CD4-positive, alpha-beta T cell treated with Interleukin-15 for 1 hour (primary cell): ENCODE results near the gene TEDC2.
"Not testable (repeated sequence)": the region's sequence is repeated elsewhere in the genome, so short reads cannot be mapped to it uniquely, and the experiment has no call there.

Experiments
- DNase-seq: peaks from one replicate; pipeline ENCODE4 v3.0.0-alpha.2; 2020

Gene TEDC2

GRCh38 chr16:2438121-2438520 lies 21.8 kb upstream of the TEDC2 start:
- peak; percentile 10 for DNase-seq

GRCh38 chr16:2439598-2439997 lies 20.3 kb upstream of the TEDC2 start:
- peak; percentile 10 for DNase-seq

- not testable (repeated sequence) for DNase-seq
Observed at GRCh38 chr16:2441143-2441804, 18.6 kb upstream of the TEDC2 start.

- no peak for DNase-seq
Observed at GRCh38 chr16:2443555-2443954, 16.4 kb upstream of the TEDC2 start.

GRCh38 chr16:2447920-2448583 lies 11.9 kb upstream of the TEDC2 start:
- DNase-seq, result no peak

- DNase-seq, result no peak
Observed at GRCh38 chr16:2449118-2449517, 10.8 kb upstream of the TEDC2 start.

GRCh38 chr16:2450535-2450934 lies 9.4 kb upstream of the TEDC2 start:
- DNase-seq, result no peak

- DNase-seq, result no peak
Observed at GRCh38 chr16:2450975-2451381, 8.9 kb upstream of the TEDC2 start.

GRCh38 chr16:2451851-2452320 lies 8.0 kb upstream of the TEDC2 start:
- DNase-seq, result no peak

- no peak for DNase-seq
Observed at GRCh38 chr16:2452650-2453049, 7.3 kb upstream of the TEDC2 start.

- DNase-seq, result no peak
Observed at GRCh38 chr16:2455081-2455845, 4.6 kb upstream of the TEDC2 start.

- DNase-seq, result no peak
Observed at GRCh38 chr16:2456551-2457153, 3.3 kb upstream of the TEDC2 start.

- no peak for DNase-seq
Observed at GRCh38 chr16:2457267-2457666, 2.6 kb upstream of the TEDC2 start.

- no peak for DNase-seq
Observed at GRCh38 chr16:2457946-2458345, 2.0 kb upstream of the TEDC2 start.

GRCh38 chr16:2458887-2459646 lies 842 bp upstream of the TEDC2 start:
- no peak for DNase-seq

- DNase-seq, result no peak
Observed at GRCh38 chr16:2460391-2460713, 443 bp downstream of the TEDC2 start.

- no peak for DNase-seq
Observed at GRCh38 chr16:2460916-2461315, 1.0 kb downstream of the TEDC2 start.

GRCh38 chr16:2462031-2462866 lies 2.3 kb downstream of the TEDC2 start:
- DNase-seq, result no peak

- DNase-seq, result no peak
Observed at GRCh38 chr16:2464333-2464732, 4.4 kb downstream of the TEDC2 start.

GRCh38 chr16:2465653-2466415 lies 5.9 kb downstream of the TEDC2 start:
- no peak for DNase-seq
